RWPE1 (cell line): ENCODE measurements around the gene MARK2.

Experiments
- CTCF ChIA-PET: fragments of 350-600 bp; sonication (Branson Sonifier 250); formaldehyde crosslinking; extraction: SDS; loops from one replicate; lab custom pipeline; 2021; lab: Yijun Ruan, JAX
- POLR2A ChIA-PET: fragments of 400-600 bp; formaldehyde crosslinking; extraction: SDS; loops from one replicate; lab custom pipeline; 2020; ENCODE audit warnings: antibody characterized with exemption; ENCODE audit not compliant: low non-redundant PET; lab: Yijun Ruan, JAX
- DNase-seq: peaks from one replicate; pipeline ENCODE4 v3.0.0; 2012; ENCODE audit warnings: low spot score
- H3K27ac ChIP-seq: fragments of 450-650 bp; 2 replicates; pipeline ENCODE4 v1.5.1; 2017
- CTCF ChIP-seq: fragments of 450-650 bp; conservative IDR thresholded peaks from 2 replicates; pipeline ENCODE4 v1.5.1; 2017; ENCODE audit warnings: low read depth, mild to moderate bottlenecking

The MARK2 gene

GRCh38 chr11:63834535-63835157 lies 4.3 kb upstream of the MARK2 start:
- no peak overlapping the region for H3K27ac ChIP-seq
- ChIA-PET POLR2A (no interaction called here), CTCF (interaction anchor here (1.0 to 5.4 kb wide), 3 partner anchors 66 to 111 kb away, joined by 3 to 48 read pairs (median 7); partner anchors contain the start of gene ZFTA)
- no peak for TF ChIP-seq CTCF
- no peak for DNase-seq

- no peak for DNase-seq
- no peak for TF ChIP-seq CTCF
- POLR2A ChIA-PET = no interaction called here
- H3K27ac ChIP-seq = no peak overlapping the region
- CTCF ChIA-PET = interaction anchor here (0.6 to 5.4 kb wide), 2 partner anchors 28 to 110 kb away, joined by 3 to 48 read pairs; no protein-coding TSS in a partner anchor
These were observed 3.8 kb upstream of the MARK2 start for GRCh38 chr11:63835158-63835545.

GRCh38 chr11:63837027-63837688 lies 1.8 kb upstream of the MARK2 start:
- CTCF ChIA-PET = interaction anchor here (0.5 to 5.4 kb wide), 22 partner anchors 10 to 312 kb away, joined by 3 to 48 read pairs (median 3); no protein-coding TSS in a partner anchor
- peak; percentile 81 for TF ChIP-seq CTCF
- POLR2A ChIA-PET = interaction anchor here (0.5 kb wide), 1 partner anchor 109 kb away, joined by 3 read pairs; no protein-coding TSS in a partner anchor
- DNase-seq = peak; percentile 82
- peak overlapping the region; percentile 88 for H3K27ac ChIP-seq

GRCh38 chr11:63837739-63838138 lies 1.2 kb upstream of the MARK2 start:
- DNase-seq = no peak
- CTCF ChIA-PET = interaction anchor here (0.5 to 5.4 kb wide), 15 partner anchors 12 to 311 kb away, joined by 3 to 48 read pairs (median 4); no protein-coding TSS in a partner anchor
- POLR2A ChIA-PET = no interaction called here
- no peak for TF ChIP-seq CTCF
- H3K27ac ChIP-seq = peak overlapping the region; percentile 88

- no peak for DNase-seq
- peak overlapping the region; percentile 88 for H3K27ac ChIP-seq
- ChIA-PET CTCF (interaction anchor here (0.9 to 5.4 kb wide), 8 partner anchors 12 to 107 kb away, joined by 3 to 48 read pairs (median 4); no protein-coding TSS in a partner anchor), POLR2A (interaction anchor here (0.6 to 0.9 kb wide), 6 partner anchors 9 to 138 kb away, joined by 3 to 5 read pairs (median 3); no protein-coding TSS in a partner anchor)
- no peak for TF ChIP-seq CTCF
These were observed 696 bp upstream of the MARK2 start for GRCh38 chr11:63838150-63838677.
